K562 treated with DMSO at 1 percent for 48 hours (cell line): ENCODE measurements around the gene LRRC75A. TPM values are rescaled to one million over a fixed set of nuclear protein-coding genes. Genes with fewer than 3 reads are reported as not detected.

Source experiments
- total RNA-seq: library from RNA; unstranded; fragments of 300-600 nt; gene quantifications from 2 replicates; pipeline ENCODE4 v1.2.3, GENCODE V29; 2022; ENCODE audit warnings: low replicate concordance; ENCODE audit errors: extremely low read depth

LRRC75A gene
- total RNA-seq = not detected in 2 replicates

DNA sequence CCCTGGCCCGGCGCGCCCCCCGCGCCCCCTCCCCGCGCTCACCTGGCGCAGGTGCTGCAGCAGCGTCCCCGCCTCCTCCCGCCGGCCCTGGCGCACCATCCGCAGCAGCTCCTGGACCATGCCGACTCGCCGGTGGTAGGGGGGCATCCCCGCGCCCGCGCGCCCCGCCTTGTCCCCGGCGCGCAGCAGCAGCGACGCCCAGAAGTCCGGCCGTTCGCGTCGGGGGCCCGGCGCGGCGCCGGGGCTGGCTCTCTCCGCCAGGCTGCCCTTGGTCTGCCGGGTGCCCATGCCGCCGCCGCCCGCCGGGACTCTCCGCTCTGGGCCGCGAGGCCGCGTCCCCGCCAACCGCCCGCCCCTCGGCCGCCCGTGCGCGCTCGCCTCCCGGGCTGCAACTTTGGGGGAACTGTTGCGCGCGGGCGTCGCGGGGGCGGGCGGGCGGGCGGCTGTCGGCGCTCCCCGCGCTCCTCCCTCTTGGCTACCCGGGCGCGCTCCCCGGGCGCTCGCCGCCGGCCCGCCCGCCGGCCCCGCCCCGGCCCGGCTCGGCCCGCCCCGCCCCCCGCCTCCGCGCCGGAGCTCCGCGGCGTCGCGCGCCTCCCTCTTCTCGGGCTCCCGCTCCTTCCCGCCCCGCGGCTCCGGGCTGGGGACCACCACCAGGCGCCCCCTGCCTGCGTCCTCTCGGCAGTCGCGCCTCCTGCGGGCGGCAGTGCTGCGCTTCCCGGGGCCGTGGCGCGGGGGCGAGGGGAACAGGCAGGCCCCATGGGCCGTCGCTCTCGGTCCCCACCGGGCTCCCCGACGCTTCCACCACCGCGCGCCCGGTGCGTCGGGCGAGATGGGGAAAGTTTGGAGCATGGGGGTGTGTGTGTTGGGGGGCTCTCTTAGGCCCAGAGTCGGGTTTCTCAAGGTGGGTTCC lies at the start of gene LRRC75A:
Gene LRRC75A (minus strand): TSS at position 491 of the 910 bp plus-strand sequence. CDS start 203 bp downstream, at position 288.

GRCh38 chr17:16415031-16415924 lies 76.7 kb downstream of the LRRC75A start, which contains the start of gene TRPV2:
TRPV2 (plus strand) TSS chr17:16415571; CDS start chr17:16417669, 2,098 bp downstream.

Other genes with a start within 250 kb of the LRRC75A start
- not detected in 2 replicates for gene CENPV, start 138.7 kb downstream of the LRRC75A start, total RNA-seq
- gene UBB, start 111.1 kb downstream of the LRRC75A start, total RNA-seq = 1,569 and 3,163 TPM in 2 replicates
- gene TRPV2, start 76.6 kb downstream of the LRRC75A start, total RNA-seq = not detected in 2 replicates
- not detected in 2 replicates for gene ZNF287, start 77.0 kb upstream of the LRRC75A start, total RNA-seq
- not detected in 2 replicates for gene ZNF624, start 161.7 kb upstream of the LRRC75A start, total RNA-seq
- not detected in 2 replicates for gene CCDC144A, start 198.0 kb upstream of the LRRC75A start, total RNA-seq